Measurements from ENCODE around the gene DEDD. TPM values are rescaled to one million over a fixed set of nuclear protein-coding genes. Genes with fewer than 3 reads are reported as not detected.
A peak's percentile ranks its signal among the peaks of the same experiment; 100 is the strongest.

Gene DEDD
- total RNA-seq, 2 donors from 2014 or later = 34.9 to 42.5 TPM

DNA sequence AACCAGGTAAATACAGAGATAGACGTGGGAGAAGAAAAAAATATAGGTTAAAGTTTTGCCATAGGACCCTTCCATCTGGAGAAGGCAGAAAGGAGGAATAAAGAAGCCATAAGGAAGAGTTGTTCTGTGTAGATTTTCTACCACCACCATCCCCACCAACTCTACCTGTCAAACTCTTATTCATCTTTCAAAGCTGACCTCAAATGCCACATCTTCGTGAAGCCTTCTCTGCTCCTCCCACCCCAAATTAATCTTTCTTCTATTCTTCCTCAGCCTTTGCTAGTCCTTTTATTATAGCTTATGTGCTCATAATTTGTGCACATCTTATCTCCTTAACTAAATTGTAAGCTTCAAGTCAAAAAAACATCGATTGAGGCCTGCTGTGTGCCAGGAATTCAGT, 41.9 kb downstream of the DEDD start:
- no peak for DNase-seq (ENCODE audit: low spot score)
- Mint-ChIP-seq H3K27ac (no peak overlapping the region), H3K4me1 (ENCODE audit: low read depth in 2 of 2) (peaks cover 7 to 13% of the 10 kb centered on the region in 2 donors), H3K4me3 (no peak overlapping the region), H3K36me3 (no peaks in the 10 kb centered on the region), H3K27me3 (no peaks in the 10 kb centered on the region), H3K9me3 (no peaks in the 10 kb centered on the region)
- ATAC-seq = no peak

DNA sequence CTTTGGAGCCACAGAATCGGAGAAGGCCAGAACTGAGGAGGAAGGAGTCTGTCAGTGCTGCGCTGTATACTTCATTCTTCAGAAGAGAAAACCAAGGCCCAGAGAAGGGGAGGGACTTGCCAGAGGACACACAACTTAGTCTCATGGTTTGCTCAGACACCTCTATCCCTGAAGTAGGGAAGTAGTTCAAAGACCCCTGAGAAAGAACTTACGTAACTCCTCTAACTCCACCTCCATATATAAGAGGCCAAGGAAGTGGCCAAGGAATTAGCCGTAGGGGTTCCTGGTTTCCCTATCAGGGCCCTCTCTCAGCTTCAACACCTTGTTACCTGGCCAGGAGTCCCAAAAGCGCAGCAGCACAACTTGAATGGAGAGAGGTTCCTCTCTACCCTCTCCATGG, 42.5 kb downstream of the DEDD start:
- Mint-ChIP-seq H3K27ac (no peak overlapping the region), H3K4me1 (ENCODE audit: low read depth in 2 of 2) (peaks cover 7 to 13% of the 10 kb centered on the region in 2 donors)

DNA sequence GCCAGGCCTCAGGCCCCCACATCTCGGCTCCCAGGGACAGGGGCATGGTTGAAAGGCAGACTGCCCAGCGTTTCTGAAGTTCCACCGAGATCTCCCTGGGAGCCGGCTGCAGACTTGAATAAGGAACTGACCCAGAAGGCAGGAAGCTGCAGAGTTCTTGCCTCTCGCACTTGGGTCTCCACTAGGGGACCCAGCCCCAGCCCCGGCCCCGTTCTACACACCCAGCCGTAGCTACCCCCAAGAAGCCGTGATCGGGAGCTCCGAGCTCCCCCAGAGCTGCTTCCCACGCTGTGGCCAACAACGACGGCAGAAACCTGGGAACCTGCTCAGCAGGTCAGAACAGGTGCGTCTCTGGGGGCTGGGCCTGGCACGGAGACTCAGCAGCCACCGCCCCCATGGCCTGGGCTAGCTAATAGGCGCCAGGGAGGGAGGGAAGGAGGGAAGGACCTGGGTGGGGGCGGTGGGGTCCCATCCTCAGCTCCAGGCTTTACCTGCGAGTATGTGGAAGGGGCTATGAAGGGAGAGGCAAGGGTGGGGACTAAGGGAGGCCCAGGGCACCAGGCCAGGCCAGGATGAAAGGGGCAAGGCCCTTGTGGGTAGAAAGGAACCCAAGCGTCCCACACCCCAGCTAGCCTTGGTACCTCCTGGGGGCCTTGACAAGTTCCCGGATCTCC, 43.1 kb downstream of the DEDD start, which contains the start of gene NECTIN4:
Gene NECTIN4 (minus strand): TSS at position 308 of the 674 bp plus-strand sequence. CDS start 262 bp downstream, at position 46.
- DNase-seq (ENCODE audit: low spot score) (no peak), ATAC-seq (no peak)
- peaks cover 7 to 13% of the 10 kb centered on the region in 2 donors for H3K4me1 Mint-ChIP-seq (ENCODE audit: low read depth in 2 of 2)
- H3K27me3 Mint-ChIP-seq = no peaks in the 10 kb centered on the region
- H3K9me3 Mint-ChIP-seq = no peaks in the 10 kb centered on the region
- no peak within 1 kb of the TSS for H3K4me3 Mint-ChIP-seq
- H3K36me3 Mint-ChIP-seq = no peaks in the 10 kb centered on the region
- no peak within 1 kb of the TSS for H3K27ac Mint-ChIP-seq

More for the DNA sequence above, 42.5 kb downstream of the DEDD start:
- ATAC-seq = no peak
- Mint-ChIP-seq H3K36me3 (no peaks in the 10 kb centered on the region), H3K27me3 (no peaks in the 10 kb centered on the region), H3K9me3 (no peaks in the 10 kb centered on the region), H3K4me3 (no peak overlapping the region)
- no peak for DNase-seq (ENCODE audit: low spot score)

DNA sequence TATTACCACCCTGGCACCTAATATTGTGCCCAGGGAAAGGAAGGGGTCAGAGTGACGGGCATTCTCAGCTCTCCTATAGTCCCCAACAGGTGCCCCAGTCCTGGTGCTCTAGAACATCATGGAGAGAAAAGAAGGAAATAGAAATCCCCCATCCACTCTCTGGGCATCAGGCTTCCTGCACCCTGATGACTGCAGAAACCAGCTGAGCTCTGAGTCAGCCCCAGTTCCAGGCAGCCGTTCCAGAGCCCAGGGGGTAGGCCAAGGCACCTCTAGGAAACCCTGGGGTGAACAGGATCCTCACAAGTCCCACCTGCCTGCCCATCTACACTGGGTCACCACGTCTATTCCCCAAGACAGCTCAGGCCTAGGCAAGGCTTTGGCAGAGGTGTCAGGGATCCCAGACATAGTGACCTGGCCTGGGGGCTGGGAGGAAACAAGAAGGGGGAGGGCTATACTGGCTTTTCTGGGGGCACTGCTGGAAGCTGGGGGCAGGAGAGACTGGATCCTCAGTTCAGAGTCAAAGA, 43.8 kb downstream of the DEDD start:
- no peak overlapping the region for H3K4me3 Mint-ChIP-seq
- ATAC-seq = no peak
- H3K9me3 Mint-ChIP-seq = no peaks in the 10 kb centered on the region
- H3K4me1 Mint-ChIP-seq (ENCODE audit: low read depth in 2 of 2) = peaks cover 7 to 17% of the 10 kb centered on the region in 2 donors
- no peak for DNase-seq (ENCODE audit: low spot score)
- no peaks in the 10 kb centered on the region for H3K36me3 Mint-ChIP-seq
- no peak overlapping the region for H3K27ac Mint-ChIP-seq
- H3K27me3 Mint-ChIP-seq = no peaks in the 10 kb centered on the region

DNA sequence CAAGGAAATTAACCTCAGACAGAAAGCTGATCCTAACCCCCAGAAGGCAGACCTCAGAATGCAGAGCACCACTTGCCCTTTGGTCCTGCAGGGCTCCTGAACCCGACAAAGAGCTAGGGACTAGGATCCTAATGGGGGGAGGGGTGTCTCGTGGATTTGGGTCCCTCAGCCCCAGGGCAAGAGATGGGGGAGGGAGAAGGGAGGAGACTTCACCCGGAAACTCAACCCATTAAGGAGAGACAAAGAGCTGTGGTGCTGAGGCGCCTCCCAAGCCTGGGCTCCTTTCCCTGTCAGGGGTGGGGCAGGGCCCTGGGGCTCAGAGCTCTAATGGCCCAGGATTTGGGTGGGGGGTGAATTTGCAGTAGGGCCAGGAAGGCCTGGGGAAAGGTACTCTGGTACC, 46.0 kb downstream of the DEDD start:
- Mint-ChIP-seq H3K36me3 (no peaks in the 10 kb centered on the region), H3K9me3 (no peaks in the 10 kb centered on the region), H3K27ac (peak overlapping the region in 1 of 2 donors; percentile 33), H3K4me1 (ENCODE audit: low read depth in 2 of 2) (peaks cover 0 to 8% of the 10 kb centered on the region in 2 donors), H3K27me3 (no peaks in the 10 kb centered on the region), H3K4me3 (no peak overlapping the region)
- no peak for ATAC-seq
- no peak for DNase-seq (ENCODE audit: low spot score)

DNA sequence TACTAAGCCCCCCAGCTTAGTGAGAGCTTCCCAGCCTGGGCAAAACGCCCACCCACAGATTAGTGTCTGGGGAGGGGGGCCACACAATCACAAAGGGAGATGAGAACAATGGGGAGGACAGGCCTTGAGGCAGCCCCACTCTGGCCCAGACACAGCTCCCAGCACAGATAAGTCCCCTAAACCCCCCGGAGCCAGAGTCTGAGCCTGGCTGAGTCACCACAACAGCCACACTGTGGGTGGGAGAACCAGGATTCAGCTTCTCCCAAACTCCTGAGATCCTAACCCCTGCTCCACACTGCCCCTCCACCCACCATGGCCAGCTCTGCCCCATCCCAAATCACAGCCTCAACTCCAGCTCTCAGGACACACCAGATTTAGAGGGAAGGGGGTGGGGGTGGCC, 47.3 kb downstream of the DEDD start:
- Mint-ChIP-seq H3K27me3 (no peaks in the 10 kb centered on the region), H3K27ac (no peak overlapping the region), H3K9me3 (no peaks in the 10 kb centered on the region), H3K36me3 (no peaks in the 10 kb centered on the region), H3K4me3 (no peak overlapping the region), H3K4me1 (ENCODE audit: low read depth in 2 of 2) (peaks cover 0 to 8% of the 10 kb centered on the region in 2 donors)
- DNase-seq (ENCODE audit: low spot score) (no peak), ATAC-seq (no peak)

DNA sequence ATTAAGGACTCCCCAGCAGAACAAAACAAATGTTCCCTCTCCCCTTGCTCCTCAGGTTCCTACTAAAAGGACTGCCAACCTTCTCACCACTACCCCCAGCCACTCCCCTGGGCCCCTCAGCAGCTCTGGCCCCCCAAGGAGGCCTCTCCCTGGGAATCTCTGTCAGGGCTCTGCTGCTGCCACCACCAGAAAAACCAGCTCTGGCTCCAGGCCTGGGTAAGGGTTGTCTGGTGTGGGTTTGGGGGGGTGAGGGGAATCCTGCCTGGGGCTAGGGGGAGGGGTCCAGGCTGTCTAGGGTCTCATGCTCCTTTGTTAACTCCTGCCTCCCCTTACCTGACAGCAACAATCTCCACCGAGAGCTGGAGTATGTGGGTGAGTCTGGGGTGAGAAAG, 47.9 kb downstream of the DEDD start:
- H3K27ac Mint-ChIP-seq = peak overlapping the region in 1 of 2 donors; percentile 4
- no peaks in the 10 kb centered on the region for H3K27me3 Mint-ChIP-seq
- H3K4me3 Mint-ChIP-seq = no peak overlapping the region
- peaks cover 0 to 12% of the 10 kb centered on the region in 2 donors for H3K4me1 Mint-ChIP-seq (ENCODE audit: low read depth in 2 of 2)
- H3K9me3 Mint-ChIP-seq = no peaks in the 10 kb centered on the region
- no peak for DNase-seq (ENCODE audit: low spot score)
- no peak for ATAC-seq
- H3K36me3 Mint-ChIP-seq = no peaks in the 10 kb centered on the region

DNA sequence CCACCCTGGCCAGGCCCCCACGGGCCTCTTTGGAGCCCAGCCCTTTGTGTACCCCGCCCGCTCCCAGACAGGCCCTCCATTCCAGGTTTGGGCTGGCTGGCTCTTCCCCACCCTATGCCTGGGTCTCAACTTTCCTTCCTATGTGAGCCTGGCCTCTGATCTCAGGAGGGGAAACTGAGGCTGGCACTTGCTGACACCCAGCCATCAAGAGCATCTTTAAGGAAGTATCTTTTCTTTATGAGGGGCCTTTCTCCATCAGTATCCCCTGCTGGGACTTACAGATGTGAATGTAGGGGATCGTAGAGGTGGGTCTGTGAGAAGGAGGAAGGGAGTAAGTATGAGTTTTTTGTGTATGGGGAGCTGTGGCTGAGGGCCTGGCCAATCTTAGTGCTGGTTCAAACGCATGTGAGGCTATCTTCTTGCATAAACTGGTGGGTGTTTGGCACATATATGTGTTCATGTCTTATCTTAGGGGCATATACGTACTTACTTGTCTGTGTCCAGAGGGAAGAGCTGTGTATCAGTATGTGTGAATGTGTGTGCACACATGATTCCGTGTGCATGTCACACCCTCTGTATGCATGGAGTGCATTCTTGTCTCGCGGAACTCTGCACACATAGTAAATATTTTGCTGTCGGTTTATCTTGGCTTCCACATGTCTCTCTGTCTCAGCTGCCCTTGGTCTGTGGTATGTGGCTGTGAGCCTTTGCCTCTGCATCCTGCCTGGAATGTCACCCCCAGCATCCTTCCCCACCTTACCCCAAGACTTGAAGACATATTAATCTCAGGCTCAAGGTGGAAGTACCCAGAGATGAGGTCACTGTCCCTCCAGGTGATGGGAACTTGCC, 48.5 kb downstream of the DEDD start:
- ATAC-seq (no peak), DNase-seq (ENCODE audit: low spot score) (no peak)
- H3K27me3 Mint-ChIP-seq = no peaks in the 10 kb centered on the region
- peaks cover 0 to 12% of the 10 kb centered on the region in 2 donors for H3K4me1 Mint-ChIP-seq (ENCODE audit: low read depth in 2 of 2)
- H3K4me3 Mint-ChIP-seq = no peak overlapping the region
- H3K9me3 Mint-ChIP-seq = no peaks in the 10 kb centered on the region
- peak overlapping the region in 1 of 2 donors; percentile 4 for H3K27ac Mint-ChIP-seq
- no peaks in the 10 kb centered on the region for H3K36me3 Mint-ChIP-seq

DNA sequence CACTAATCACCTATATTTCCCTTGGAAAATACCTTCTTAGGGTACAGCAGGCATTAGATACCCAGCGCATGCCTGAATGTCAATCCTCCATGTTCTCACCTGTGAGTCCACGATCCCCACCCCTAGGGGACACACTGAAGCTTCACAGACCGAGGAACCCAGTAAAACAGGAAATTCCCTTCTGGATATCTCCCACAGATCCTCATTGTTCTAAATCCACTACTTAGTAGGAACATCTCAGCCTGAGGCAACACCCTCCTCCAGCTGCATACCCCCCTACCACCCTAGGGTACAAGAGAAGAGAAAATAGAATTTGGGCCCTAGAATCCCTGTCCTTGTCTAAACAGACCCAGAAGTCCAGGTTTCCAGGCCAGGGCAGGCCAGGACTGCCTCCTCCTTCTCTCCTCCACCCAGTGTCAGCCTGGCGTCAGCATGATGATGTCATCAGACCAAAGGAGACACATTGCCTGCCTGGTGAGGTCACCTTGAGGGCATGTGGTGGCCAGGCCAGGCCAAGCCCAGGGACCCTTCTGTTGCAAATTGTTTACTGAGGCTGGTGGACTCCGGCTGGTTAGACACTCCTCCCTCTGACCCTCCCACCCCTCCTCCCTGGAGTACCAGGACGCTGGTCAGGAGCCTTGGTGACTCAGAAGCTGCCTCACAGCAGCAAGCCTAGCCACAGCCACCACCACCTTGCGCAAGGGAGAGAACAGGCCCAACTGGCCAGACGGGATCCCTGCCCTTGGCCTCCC, 49.3 kb downstream of the DEDD start:
- Mint-ChIP-seq H3K27me3 (no peaks in the 10 kb centered on the region), H3K4me3 (no peak overlapping the region), H3K27ac (peak overlapping the region in 1 of 2 donors; percentile 47), H3K9me3 (no peaks in the 10 kb centered on the region), H3K4me1 (ENCODE audit: low read depth in 2 of 2) (peaks cover 0 to 12% of the 10 kb centered on the region in 2 donors), H3K36me3 (no peaks in the 10 kb centered on the region)
- ATAC-seq (peak; percentile 88 to 90), DNase-seq (ENCODE audit: low spot score) (peak; percentile 79)

DNA sequence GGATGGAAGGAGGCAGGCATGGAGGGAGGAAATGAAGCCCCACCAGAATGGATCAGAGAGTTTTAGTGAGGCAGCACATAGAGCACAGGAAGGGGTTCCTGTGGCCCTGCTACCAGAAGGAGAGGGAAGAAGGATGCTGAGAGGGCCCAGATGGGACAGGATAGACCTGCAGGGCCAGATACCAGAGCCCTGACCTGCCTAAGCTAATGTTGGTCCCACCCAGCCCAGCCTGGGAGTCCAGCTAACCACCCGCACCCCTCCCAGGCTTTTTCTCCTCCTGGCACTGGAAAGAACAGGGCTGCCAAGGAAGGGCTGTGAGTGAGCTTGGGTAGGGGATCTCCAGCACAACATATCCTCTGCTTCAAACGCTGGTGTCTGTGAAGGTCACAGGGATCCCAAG, 50.0 kb downstream of the DEDD start:
- DNase-seq (ENCODE audit: low spot score) (no peak), ATAC-seq (no peak)
- no peaks in the 10 kb centered on the region for H3K27me3 Mint-ChIP-seq
- no peak overlapping the region for H3K4me3 Mint-ChIP-seq
- H3K9me3 Mint-ChIP-seq = no peaks in the 10 kb centered on the region
- peak overlapping the region in 1 of 2 donors; percentile 47 for H3K27ac Mint-ChIP-seq
- H3K4me1 Mint-ChIP-seq (ENCODE audit: low read depth in 2 of 2) = peaks cover 0 to 12% of the 10 kb centered on the region in 2 donors
- H3K36me3 Mint-ChIP-seq = no peaks in the 10 kb centered on the region

DNA sequence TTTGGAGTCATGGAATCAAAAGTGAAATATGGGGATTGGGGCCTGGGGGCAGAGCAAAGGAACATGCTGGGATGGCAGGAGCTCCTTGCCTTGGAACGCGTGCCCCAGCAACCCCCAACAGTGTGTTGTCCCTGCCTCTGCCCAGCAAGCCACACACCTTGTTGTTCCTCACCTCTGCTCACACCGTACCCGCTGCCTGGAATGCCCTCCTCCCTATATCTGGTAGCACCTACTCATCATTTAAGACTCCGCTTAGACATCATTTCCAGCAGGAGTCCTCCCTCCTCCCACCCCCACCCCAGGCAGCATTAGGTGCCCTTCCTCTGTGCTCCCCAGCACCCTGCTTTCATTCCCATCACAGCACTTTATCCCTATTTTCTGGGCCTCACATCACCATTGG, 50.9 kb downstream of the DEDD start:
- ATAC-seq = no peak
- H3K4me3 Mint-ChIP-seq = no peak overlapping the region
- no peak for DNase-seq (ENCODE audit: low spot score)
- peak overlapping the region in 1 of 2 donors; percentile 30 for H3K27ac Mint-ChIP-seq
- peaks cover 0 to 12% of the 10 kb centered on the region in 2 donors for H3K4me1 Mint-ChIP-seq (ENCODE audit: low read depth in 2 of 2)
- no peaks in the 10 kb centered on the region for H3K27me3 Mint-ChIP-seq
- H3K9me3 Mint-ChIP-seq = no peaks in the 10 kb centered on the region
- no peaks in the 10 kb centered on the region for H3K36me3 Mint-ChIP-seq

DNA sequence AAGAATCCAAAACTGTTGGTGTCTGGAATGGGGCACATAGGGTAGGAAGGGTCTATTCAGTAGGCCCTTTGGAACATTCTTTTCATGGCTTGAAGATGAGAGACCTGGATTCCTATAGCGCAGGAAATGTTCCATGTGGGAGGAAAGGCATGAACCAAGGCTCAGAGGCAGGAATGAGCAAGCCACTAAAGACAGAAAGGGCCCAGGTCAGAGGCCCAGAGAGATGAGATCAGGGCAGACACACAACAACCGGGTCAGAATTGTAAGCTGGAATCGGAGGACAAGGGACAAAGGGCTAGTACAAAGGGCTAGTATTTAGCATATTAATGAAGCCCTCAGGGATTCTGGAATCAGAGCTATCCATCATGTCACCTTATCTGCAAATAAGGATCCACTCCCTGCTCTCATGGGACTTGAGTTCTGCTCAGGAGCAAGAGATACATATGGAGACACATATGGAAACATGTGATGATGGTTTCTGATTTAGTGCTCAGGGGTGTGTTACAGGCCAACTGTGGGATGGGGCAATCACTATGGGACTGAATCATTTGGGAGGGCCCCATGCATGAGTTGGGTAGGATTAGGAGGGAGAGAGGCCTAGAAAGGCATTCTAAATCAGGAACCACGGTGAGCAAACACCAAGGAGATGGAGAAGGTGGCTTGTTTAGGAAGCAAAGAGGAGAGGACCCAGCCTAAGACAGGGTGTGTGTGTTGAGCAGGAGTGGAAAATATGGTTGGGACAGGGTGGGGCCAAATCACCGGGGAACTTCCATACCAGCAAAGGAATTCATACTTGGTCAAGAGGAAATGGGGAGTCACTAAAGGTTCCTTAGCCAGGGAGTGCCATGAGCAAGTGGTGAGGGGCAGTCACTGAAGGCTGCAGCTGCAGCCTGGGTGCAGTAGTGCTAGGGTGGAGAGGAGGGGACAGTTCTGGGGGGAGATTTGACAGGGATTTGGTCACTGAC, 51.7 kb downstream of the DEDD start:
- Mint-ChIP-seq H3K27me3 (no peaks in the 10 kb centered on the region), H3K36me3 (no peaks in the 10 kb centered on the region), H3K4me3 (no peak overlapping the region), H3K27ac (no peak overlapping the region), H3K4me1 (ENCODE audit: low read depth in 2 of 2) (peaks cover 0 to 12% of the 10 kb centered on the region in 2 donors), H3K9me3 (no peaks in the 10 kb centered on the region)
- DNase-seq (ENCODE audit: low spot score) (no peak), ATAC-seq (no peak)
